ENCODE measurements around the gene TDRD12. TPM values are rescaled to one million over a fixed set of nuclear protein-coding genes. Genes with fewer than 3 reads are reported as not detected.

Gene TDRD12
- polyA plus RNA-seq, 3 donors: 0.05 TPM; not detected in 2

GRCh38 chr19:32837531-32837930, 118.0 kb downstream of the TDRD12 start:
- no peak for DNase-seq
- Histone ChIP-seq H3K79me2 (ENCODE audit: insufficient read depth, low read length) (no peaks in the 10 kb centered on the region), H3K4me1 (ENCODE audit: control insufficient read depth in 1 of 2, insufficient read depth in 2 of 2, low read length in 2 of 2) (no peaks in the 10 kb centered on the region), H4K20me1 (ENCODE audit: insufficient read depth, low read length) (no peaks in the 10 kb centered on the region), H2AFZ (ENCODE audit: insufficient read depth, low read depth, low read length, poor library complexity, severe bottlenecking) (no peak overlapping the region), H3K27me3 (ENCODE audit: control insufficient read depth in 2 of 2, insufficient read depth in 2 of 2, low read length in 2 of 2) (no peaks in the 10 kb centered on the region), H3K4me3 (replicated peaks in 1 of 3; ENCODE audit: low read depth in 2 of 3, low read length in 3 of 3) (no peak overlapping the region), H3K36me3 (replicated peaks in 1 of 2; ENCODE audit: control insufficient read depth in 1 of 2, insufficient read depth in 2 of 2, low read length in 2 of 2) (no peaks in the 10 kb centered on the region), H3K9me3 (replicated peaks in 1 of 2; ENCODE audit: control insufficient read depth in 1 of 2, insufficient read depth in 1 of 2, low read length in 2 of 2) (peaks cover 6 to 20% of the 10 kb centered on the region in 2 donors), H3K27ac (ENCODE audit: low read depth in 1 of 2, low read length in 2 of 2) (no peak overlapping the region), H3K4me2 (replicated peaks; ENCODE audit: extremely low read depth, low read length, poor library complexity, severe bottlenecking) (no peak overlapping the region), H3K9ac (ENCODE audit: insufficient read depth, low read length, poor library complexity, severe bottlenecking) (no peak overlapping the region)
- WGBS (ENCODE audit: insufficient coverage): no CpG with 5 or more reads among the region's 7 CpGs
- intact Hi-C loops (cut with micrococcal nuclease): no loop called here
- H3K27ac Mint-ChIP-seq: no peak overlapping the region
- H3K36me3 Mint-ChIP-seq: no peaks in the 10 kb centered on the region
- peaks cover 2 to 6% (median 3%) of the 10 kb centered on the region in 3 donors for H3K27me3 Mint-ChIP-seq (ENCODE audit: low read depth in 3 of 3)
- H3K4me3 Mint-ChIP-seq: no peak overlapping the region
- no peak for TF ChIP-seq CTCF (IDR thresholded peaks at IDR 0.05)
- no peaks in the 10 kb centered on the region for H3K4me1 Mint-ChIP-seq
- H3K9me3 Mint-ChIP-seq: peaks cover 12 to 29% (median 22%) of the 10 kb centered on the region in 7 donors

DNA sequence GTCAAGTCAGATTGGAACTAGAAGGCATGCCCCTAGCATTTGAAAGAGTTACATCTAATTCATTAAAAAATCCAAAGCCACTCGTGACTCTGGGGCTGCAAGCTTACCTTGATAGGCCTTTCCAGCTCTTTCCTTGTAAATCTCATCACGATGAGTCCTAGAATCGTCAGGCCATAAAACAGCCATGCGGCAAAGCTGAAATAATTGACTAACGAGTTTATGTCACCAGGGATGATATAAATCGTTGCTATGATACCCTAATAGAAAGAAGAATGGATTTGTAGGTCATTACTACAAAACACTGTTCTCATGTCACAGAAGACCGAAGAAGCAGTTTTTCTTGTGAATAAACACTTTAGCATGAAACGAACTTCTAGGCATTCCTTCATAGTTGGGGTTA, 122.5 kb downstream of the TDRD12 start:
- no peaks in the 10 kb centered on the region for H3K36me3 Mint-ChIP-seq
- peaks cover 6 to 30% of the 10 kb centered on the region in 2 donors for H3K9me3 ChIP-seq (replicated peaks in 1 of 2; ENCODE audit: control insufficient read depth in 1 of 2, insufficient read depth in 1 of 2, low read length in 2 of 2)
- H3K4me1 Mint-ChIP-seq: no peaks in the 10 kb centered on the region
- intact Hi-C loops (cut with micrococcal nuclease): no loop called here
- H3K27ac Mint-ChIP-seq: no peak overlapping the region
- no peak for TF ChIP-seq CTCF (IDR thresholded peaks at IDR 0.05)
- H3K4me2 ChIP-seq (replicated peaks; ENCODE audit: extremely low read depth, low read length, poor library complexity, severe bottlenecking): no peak overlapping the region
- H3K4me3 ChIP-seq (replicated peaks in 1 of 3; ENCODE audit: low read depth in 2 of 3, low read length in 3 of 3): no peak overlapping the region
- H3K36me3 ChIP-seq (replicated peaks in 1 of 2; ENCODE audit: control insufficient read depth in 1 of 2, insufficient read depth in 2 of 2, low read length in 2 of 2): no peaks in the 10 kb centered on the region
- no peaks in the 10 kb centered on the region for H3K79me2 ChIP-seq (ENCODE audit: insufficient read depth, low read length)
- 91% methylated on average over 4 of the region's 8 CpGs for WGBS (ENCODE audit: insufficient coverage)
- H3K27me3 Mint-ChIP-seq (ENCODE audit: low read depth in 3 of 3): peaks cover 0 to 14% (median 4%) of the 10 kb centered on the region in 3 donors
- H2AFZ ChIP-seq (ENCODE audit: insufficient read depth, low read depth, low read length, poor library complexity, severe bottlenecking): no peak overlapping the region
- H3K9me3 Mint-ChIP-seq: peaks cover 24 to 59% (median 43%) of the 10 kb centered on the region in 7 donors
- H3K9ac ChIP-seq (ENCODE audit: insufficient read depth, low read length, poor library complexity, severe bottlenecking): no peak overlapping the region
- DNase-seq: no peak
- no peaks in the 10 kb centered on the region for H4K20me1 ChIP-seq (ENCODE audit: insufficient read depth, low read length)
- no peak overlapping the region for H3K27ac ChIP-seq (ENCODE audit: low read depth in 1 of 2, low read length in 2 of 2)
- H3K4me3 Mint-ChIP-seq: no peak overlapping the region
- no peaks in the 10 kb centered on the region for H3K4me1 ChIP-seq (ENCODE audit: control insufficient read depth in 1 of 2, insufficient read depth in 2 of 2, low read length in 2 of 2)
- H3K27me3 ChIP-seq (ENCODE audit: control insufficient read depth in 2 of 2, insufficient read depth in 2 of 2, low read length in 2 of 2): no peaks in the 10 kb centered on the region
